H1 (cell line): ENCODE results near the gene TPSD1. TPM values are rescaled to one million over a fixed set of nuclear protein-coding genes. Genes with fewer than 3 reads are reported as not detected.
A peak's percentile ranks its signal among the peaks of the same experiment; 100 is the strongest.

Source experiments
- CTCF ChIA-PET: fragments of 300-600 bp; sonication (Branson Sonifier 250); formaldehyde crosslinking; loops from one replicate; lab custom pipeline; 2021; ENCODE audit not compliant: partially characterized antibody; lab: Charles Lee
- POLR2A ChIA-PET: fragments of 300-600 bp; sonication (Branson Sonifier 250); formaldehyde crosslinking; loops from one replicate; lab custom pipeline; 2021; ENCODE audit warnings: inconsistent platforms; ENCODE audit not compliant: partially characterized antibody; lab: Charles Lee
- DNase-seq, 2 experiments: peaks; one replicate each; pipeline versions ENCODE4 v3.0.0 to v3.0.0-alpha.2; 2010 to 2022; ENCODE audit warnings: low spot score in 2 of 2, low read depth in 1 of 2, mixed read lengths in 1 of 2
- FAIRE-seq: peaks from 2 replicates; lab custom pipeline; 2011; peaks lifted over from hg19 to GRCh38; lab: Jason Lieb, UNC
- H2AFZ ChIP-seq: 2 replicates; pipeline ENCODE4 v1.8.1; 2012; ENCODE audit warnings: low read length, inconsistent platforms
- H2AK5ac ChIP-seq: 2 replicates; pipeline ENCODE4 v1.6.1; 2013; ENCODE audit warnings: low read depth, low read length
- H2BK120ac ChIP-seq: replicated peaks from 2 replicates; pipeline ENCODE3; 2013; ENCODE audit warnings: low read depth, low read length, inconsistent platforms
- H2BK12ac ChIP-seq: 2 replicates; pipeline ENCODE4 v1.6.1; 2013; ENCODE audit warnings: low read depth, low read length
- H2BK15ac ChIP-seq: 2 replicates; pipeline ENCODE4 v1.6.1; 2013; ENCODE audit warnings: low read length
- H2BK20ac ChIP-seq: 2 replicates; pipeline ENCODE4 v1.6.1; 2013; ENCODE audit warnings: low read length
- H2BK5ac ChIP-seq: 2 replicates; pipeline ENCODE4 v1.6.1; 2013; ENCODE audit warnings: low read depth, low read length
- H3K14ac ChIP-seq: 2 replicates; pipeline ENCODE4 v1.6.1; 2013; ENCODE audit warnings: inconsistent platforms; ENCODE audit not compliant: insufficient read length
- H3K18ac ChIP-seq: 2 replicates; pipeline ENCODE4 v1.6.1; 2013; ENCODE audit warnings: low read length; ENCODE audit errors: extremely low read depth
- H3K23ac ChIP-seq: 2 replicates; pipeline ENCODE4 v1.6.1; 2013; ENCODE audit warnings: inconsistent platforms; ENCODE audit not compliant: insufficient read length
- H3K23me2 ChIP-seq: 2 replicates; pipeline ENCODE4 v1.6.1; 2013; ENCODE audit warnings: low read depth, low read length
- H3K27ac ChIP-seq: 2 replicates; pipeline ENCODE4 v1.6.1; 2011; ENCODE audit warnings: low read depth, low read length, inconsistent platforms
- H3K27me3 ChIP-seq, 4 experiments: replicated peaks in 1 of 4; 1 replicate in 1 of 4; 2 replicates in 3 of 4; pipeline versions ENCODE4 v1.6.1 to v1.8.1; 2011 to 2013; ENCODE audit warnings: low read length in 3 of 4, mild to moderate bottlenecking in 3 of 4, inconsistent platforms in 2 of 4, mixed read lengths in 2 of 4, moderate library complexity in 1 of 4; ENCODE audit not compliant: control insufficient read depth in 3 of 4, insufficient read depth in 3 of 4; ENCODE audit errors: extremely low read depth in 1 of 4
- H3K36me3 ChIP-seq, 4 experiments: 2 replicates each; pipeline versions ENCODE4 v1.6.1 to v1.8.1; 2011 to 2013; ENCODE audit warnings: mild to moderate bottlenecking in 4 of 4, low read length in 3 of 4, moderate library complexity in 2 of 4, control low read depth in 1 of 4, inconsistent platforms in 1 of 4; ENCODE audit not compliant: insufficient read depth in 4 of 4, control insufficient read depth in 2 of 4
- H3K4ac ChIP-seq: replicated peaks from 2 replicates; pipeline ENCODE3; 2013; ENCODE audit warnings: low read length, low read depth, mixed read lengths, inconsistent platforms; ENCODE audit not compliant: insufficient read length
- H3K4me1 ChIP-seq, 4 experiments: replicated peaks in 1 of 4; 1 replicate in 1 of 4; 2 replicates in 3 of 4; pipeline versions ENCODE4 v1.6.1 to v1.8.1; 2011 to 2013; ENCODE audit warnings: low read length in 3 of 4, inconsistent platforms in 2 of 4, mixed read lengths in 1 of 4; ENCODE audit not compliant: insufficient read depth in 4 of 4, control insufficient read depth in 3 of 4
- H3K4me2 ChIP-seq, 2 experiments: 2 replicates each; pipeline versions ENCODE4 v1.6.1 to v1.8.1; 2011 to 2013; ENCODE audit warnings: low read depth in 2 of 2, low read length in 2 of 2, control low read depth in 1 of 2, inconsistent platforms in 1 of 2, mild to moderate bottlenecking in 1 of 2; ENCODE audit not compliant: insufficient read depth in 1 of 2
- H3K4me3 ChIP-seq, 4 experiments: fragments of 200-600, 300-600 bp in 1 of 4; sonication (generic), shearing (Covaris generic), sonication (Bioruptor Twin) in 1 of 4; 2 replicates each; pipeline versions ENCODE4 v1.5.1 to v1.8.1; 2011 to 2016; ENCODE audit warnings: low read length in 4 of 4, low read depth in 3 of 4, control low read depth in 2 of 4, inconsistent platforms in 2 of 4, mild to moderate bottlenecking in 2 of 4, mixed read lengths in 1 of 4, moderate library complexity in 1 of 4; ENCODE audit not compliant: insufficient read depth in 2 of 4; ENCODE audit errors: extremely low read depth in 1 of 4
- H3K56ac ChIP-seq: replicated peaks from 2 replicates; pipeline ENCODE3; 2013; ENCODE audit warnings: low read depth, mild to moderate bottlenecking, mixed read lengths, low read length, inconsistent platforms; ENCODE audit not compliant: insufficient read length
- H3K79me1 ChIP-seq: 2 replicates; pipeline ENCODE4 v1.6.1; 2013; ENCODE audit warnings: low read depth, low read length, control low read depth
- H3K79me2 ChIP-seq, 2 experiments: 2 replicates each; pipeline versions ENCODE4 v1.6.1 to v1.8.1; 2012 to 2013; ENCODE audit warnings: low read length in 2 of 2, mild to moderate bottlenecking in 2 of 2, inconsistent platforms in 1 of 2; ENCODE audit not compliant: insufficient read depth in 2 of 2, control insufficient read depth in 1 of 2
- H3K9ac ChIP-seq, 4 experiments: replicated peaks in 1 of 4; 1 replicate in 1 of 4; 2 replicates in 3 of 4; pipeline versions ENCODE4 v1.6.1 to v1.8.1; 2011 to 2013; ENCODE audit warnings: low read depth in 3 of 4, low read length in 3 of 4, control low read depth in 2 of 4, mild to moderate bottlenecking in 2 of 4, moderate library complexity in 2 of 4, inconsistent platforms in 1 of 4; ENCODE audit errors: extremely low read depth in 1 of 4
- H3K9me3 ChIP-seq, 2 experiments: 2 replicates each; pipeline versions ENCODE4 v1.6.1 to v1.8.1; 2012 to 2013; ENCODE audit warnings: mild to moderate bottlenecking in 2 of 2, moderate library complexity in 2 of 2, control low read depth in 1 of 2, inconsistent platforms in 1 of 2, low read depth in 1 of 2, low read length in 1 of 2, mixed read lengths in 1 of 2; ENCODE audit not compliant: insufficient read depth in 2 of 2
- H4K20me1 ChIP-seq, 2 experiments: replicated peaks in 1 of 2; 2 replicates each; pipeline versions ENCODE3 to v1.8.1; 2011 to 2013; ENCODE audit warnings: inconsistent platforms in 2 of 2, low read length in 2 of 2, mild to moderate bottlenecking in 1 of 2; ENCODE audit not compliant: insufficient read depth in 2 of 2, control insufficient read depth in 1 of 2
- H4K5ac ChIP-seq: 2 replicates; pipeline ENCODE4 v1.6.1; 2013; ENCODE audit warnings: low read length, low read depth, mixed read lengths, inconsistent platforms; ENCODE audit not compliant: insufficient read length
- H4K8ac ChIP-seq: 2 replicates; pipeline ENCODE4 v1.8.0; 2013; ENCODE audit warnings: mild to moderate bottlenecking, moderate library complexity, low read length, inconsistent platforms; ENCODE audit not compliant: insufficient read depth; ENCODE audit errors: extremely low read depth
- H4K91ac ChIP-seq: replicated peaks from 2 replicates; pipeline ENCODE3; 2013; ENCODE audit warnings: low read length, mixed read lengths, inconsistent platforms; ENCODE audit not compliant: insufficient read length
- NRF1 ChIP-seq: IDR thresholded peaks from 2 replicates; pipeline ENCODE4 v1.6.1; 2011; ENCODE audit warnings: mild to moderate bottlenecking, low read depth, low read length, improper control_type of control experiment
- SP1 ChIP-seq: IDR thresholded peaks from 2 replicates; pipeline ENCODE4 v1.6.1; 2011; ENCODE audit warnings: low read depth, low read length
- SUZ12 ChIP-seq: fragments of 200-600 bp; sonication (generic); IDR thresholded peaks from 2 replicates; pipeline ENCODE4 v1.6.1; 2012; ENCODE audit warnings: mild to moderate bottlenecking, inconsistent platforms, low read length, moderate library complexity, mixed read lengths
- TAF7 ChIP-seq: optimal IDR thresholded peaks from 2 replicates; pipeline ENCODE3; 2011; ENCODE audit warnings: low read depth, mild to moderate bottlenecking, inconsistent platforms, low read length, moderate library complexity, borderline replicate concordance
- TCF12 ChIP-seq: IDR thresholded peaks from 2 replicates; pipeline ENCODE4 v1.6.1; 2011; ENCODE audit warnings: low read depth, mild to moderate bottlenecking, low read length
- WGBS, 2 experiments: shearing (Covaris generic) in 1 of 2; methylation state at CpG; one replicate each; pipeline versions ENCODE4 v1.1.6 to v1.1.7; 2013 to 2015; ENCODE audit warnings: low lambda C conversion rate in 2 of 2, mixed read lengths in 2 of 2, inconsistent platforms in 1 of 2, low coverage in 1 of 2, missing lambda C conversion rate in 1 of 2; ENCODE audit not compliant: insufficient replicate concordance in 2 of 2, insufficient coverage in 1 of 2, insufficient read length in 1 of 2; ENCODE audit errors: extremely low coverage in 1 of 2, missing lambda C conversion rate in 1 of 2; 5-methylcytosine and 5-hydroxymethylcytosine counted together
- polyA plus RNA-seq, 7 experiments: library from polyadenylated mRNA; depleted of rRNA in 3 of 7; stranded (reverse) in 5 of 7; unstranded in 2 of 7; fragments of >200 nt in 5 of 7; fragments of 200-250 nt in 2 of 7; gene quantifications; 1 replicate in 5 of 7; 2 replicates in 1 of 7; 4 replicates in 1 of 7; pipeline versions ENCODE4 v1.2.1 to v1.2.3, GENCODE V29; 2011 to 2013; ENCODE audit warnings: missing spikeins in 2 of 7, mixed read lengths in 2 of 7
- total RNA-seq: library from RNA; stranded (reverse); fragmentation: NEBNext Ultra II Directional; extraction: Animal tissue kit (Norgen Biotek cat#: 25700); gene quantifications from 2 replicates; pipeline ENCODE4 v1.2.1, GENCODE V29; 2021

TPSD1 gene
- total and polyA plus RNA-seq, 2 of the 8 experiments (the other 6 are each of a cell fraction or from before 2014, with no cell fraction given) = 0.26 TPM; not detected in 1

DNA sequence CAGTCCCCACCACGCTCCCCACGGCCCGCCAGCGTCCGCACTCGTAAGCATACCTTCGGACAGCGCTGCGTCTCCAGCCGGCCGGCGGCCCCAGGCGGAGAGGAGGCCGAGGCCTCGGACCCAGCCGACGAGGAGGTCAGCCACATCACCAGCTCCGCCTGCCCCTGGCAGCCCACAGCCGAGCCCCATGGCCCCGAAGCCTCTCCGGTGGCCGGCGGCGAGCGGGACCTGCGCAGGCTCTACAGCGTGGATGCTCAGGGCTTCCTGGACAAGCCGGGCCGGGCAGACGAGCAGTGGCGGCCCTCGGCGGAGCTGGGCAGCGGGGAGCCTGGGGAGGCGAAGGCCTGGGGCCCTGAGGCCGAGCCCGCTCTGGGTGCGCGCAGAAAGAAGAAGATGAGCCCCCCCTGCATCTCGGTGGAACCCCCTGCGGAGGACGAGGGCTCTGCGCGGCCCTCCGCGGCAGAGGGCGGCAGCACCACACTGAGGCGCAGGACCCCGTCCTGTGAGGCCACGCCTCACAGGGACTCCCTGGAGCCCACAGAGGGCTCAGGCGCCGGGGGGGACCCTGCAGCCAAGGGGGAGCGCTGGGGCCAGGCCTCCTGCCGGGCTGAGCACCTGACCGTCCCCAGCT, 35.7 kb upstream of the TPSD1 start:
- WGBS, 2 experiments = 96% methylated on average over 28 of the region's 55 CpGs; no CpG with 5 or more reads in 1 of the 2 experiments
- CTCF ChIA-PET = no interaction called here
- no peak overlapping the region for H3K9ac ChIP-seq

More for the DNA sequence above, 35.7 kb upstream of the TPSD1 start:
- H2BK15ac ChIP-seq = no peak overlapping the region
- DNase-seq (no peak), FAIRE-seq (no peak)
- no peaks in the 10 kb centered on the region for H3K4me1 ChIP-seq
- peaks cover 2 to 46% (median 8%) of the 10 kb centered on the region in 4 experiments; a peak in 6 of 8 replicates for H3K36me3 ChIP-seq
- no peak overlapping the region for H3K23ac ChIP-seq
- H2BK120ac ChIP-seq = no peak overlapping the region
- H3K4ac ChIP-seq = no peak overlapping the region
- no peaks in the 10 kb centered on the region for H3K27me3 ChIP-seq
- H4K91ac ChIP-seq = no peak overlapping the region
- POLR2A ChIA-PET = interaction anchor here (1.2 kb wide), 1 partner anchor 437 kb away, joined by 4 read pairs; no protein-coding TSS in a partner anchor
- H3K4me2 ChIP-seq = no peak overlapping the region
- no peak overlapping the region for H3K14ac ChIP-seq
- TF ChIP-seq TAF7 (no peak), SP1 (no peak), TCF12 (no peak), NRF1 (no peak), SUZ12 (no peak)
- H2BK12ac ChIP-seq = no peak overlapping the region
- H2BK5ac ChIP-seq = no peak overlapping the region
- H3K23me2 ChIP-seq = no peaks in the 10 kb centered on the region
- H2BK20ac ChIP-seq = no peak overlapping the region
- no peaks in the 10 kb centered on the region for H3K79me2 ChIP-seq
- peak overlapping the region; percentile 68 for H4K8ac ChIP-seq
- H3K56ac ChIP-seq = no peak overlapping the region
- no peak overlapping the region for H3K27ac ChIP-seq
- H2AFZ ChIP-seq = no peak overlapping the region
- H3K18ac ChIP-seq = no peak overlapping the region
- H3K4me3 ChIP-seq = no peak overlapping the region
- H3K79me1 ChIP-seq = no peaks in the 10 kb centered on the region
- H4K5ac ChIP-seq = no peak overlapping the region
- no peaks in the 10 kb centered on the region for H3K9me3 ChIP-seq
- peaks cover 0 to 10% of the 10 kb centered on the region in 2 experiments for H4K20me1 ChIP-seq
- H2AK5ac ChIP-seq = no peak overlapping the region
